GM12878 (cell line): Measurements from ENCODE around the gene MAGIX. TPM values are rescaled to one million over a fixed set of nuclear protein-coding genes. Genes with fewer than 3 reads are reported as not detected.

Experiments
- ATAC-seq: fragments of 200-7000 bp; cut with Tn5 transposase; 3 replicates; pipeline ENCODE4 v1.9.1; 2020; ENCODE audit warnings: mild to moderate bottlenecking, moderate library complexity
- BruUV-seq: library from RNA; stranded (reverse); fragments of 400-500 nt; replicated peaks from 2 replicates; lab custom pipeline; 2021; lab: Mats Ljungman, UMichigan
- CTCF ChIA-PET: fragments of 300-600 bp; sonication (Branson Sonifier 250); formaldehyde crosslinking; extraction: SDS; loops from one replicate; lab custom pipeline; 2021; ENCODE audit warnings: inconsistent platforms; lab: Yijun Ruan, JAX
- POLR2A ChIA-PET: fragments of 350-600 bp; formaldehyde crosslinking; extraction: SDS; loops from one replicate; lab custom pipeline; 2021; ENCODE audit warnings: inconsistent platforms; lab: Charles Lee
- RAD21 ChIA-PET: fragments of 300-600 bp; sonication (Branson Sonifier 250); formaldehyde crosslinking; loops from one replicate; lab custom pipeline; 2023; ENCODE audit warnings: antibody characterized with exemption; ENCODE audit not compliant: unreplicated experiment; lab: Charles Lee
- SMC1A ChIA-PET: fragments of 300-600 bp; sonication (Branson Sonifier 250); formaldehyde crosslinking; loops from one replicate; lab custom pipeline; 2023; ENCODE audit not compliant: unreplicated experiment, uncharacterized antibody; lab: Charles Lee
- DNase-seq: peaks from one replicate; pipeline ENCODE4 v3.0.0-alpha.2; 2011; ENCODE audit warnings: low read depth, low spot score
- FAIRE-seq: peaks from 3 replicates; lab custom pipeline; 2011; peaks lifted over from hg19 to GRCh38; lab: Jason Lieb, UNC
- H2AFZ ChIP-seq: 2 replicates; pipeline ENCODE4 v1.6.0; 2011; ENCODE audit warnings: low read depth, low read length, control low read depth; ENCODE audit not compliant: control insufficient read depth
- H3K27ac ChIP-seq: 2 replicates; pipeline ENCODE4 v1.5.1; 2011; ENCODE audit warnings: control low read depth; ENCODE audit not compliant: control insufficient read depth, insufficient read depth
- H3K27me3 ChIP-seq, 2 experiments: replicated peaks in 1 of 2; 2 replicates each; pipeline versions ENCODE4 v1.6.0 to v1.6.1; 2011; ENCODE audit warnings: low read length in 1 of 2; ENCODE audit not compliant: control insufficient read depth in 2 of 2, insufficient read depth in 2 of 2
- H3K36me3 ChIP-seq, 2 experiments: 2 replicates each; pipeline ENCODE4 v1.5.1; 2011; ENCODE audit warnings: low read length in 1 of 2; ENCODE audit not compliant: control insufficient read depth in 2 of 2, insufficient read depth in 2 of 2
- H3K4me1 ChIP-seq: 2 replicates; pipeline ENCODE4 v1.6.1; 2011; ENCODE audit warnings: mild to moderate bottlenecking, low read length, moderate library complexity, mixed read lengths; ENCODE audit not compliant: control insufficient read depth, insufficient read depth
- H3K4me2 ChIP-seq: 2 replicates; pipeline ENCODE4 v1.6.0; 2011; ENCODE audit warnings: control low read depth; ENCODE audit not compliant: control insufficient read depth, insufficient read depth
- H3K4me3 ChIP-seq: fragments of 200-600 bp; sonication (generic); 2 replicates; pipeline ENCODE4 v1.5.1; 2016
- H3K79me2 ChIP-seq: 2 replicates; pipeline ENCODE4 v1.6.0; 2011; ENCODE audit warnings: low read length; ENCODE audit not compliant: control insufficient read depth, insufficient read depth
- H3K9ac ChIP-seq: 2 replicates; pipeline ENCODE4 v1.8.0; 2011; ENCODE audit warnings: low read length, control low read depth, mixed read lengths; ENCODE audit not compliant: control insufficient read depth, insufficient read depth
- H3K9me3 ChIP-seq: replicated peaks from 3 replicates; pipeline ENCODE4 v1.5.1; 2011; ENCODE audit warnings: mild to moderate bottlenecking, low read length; ENCODE audit not compliant: control insufficient read depth, insufficient read depth
- H4K20me1 ChIP-seq: 2 replicates; pipeline ENCODE4 v1.6.0; 2011; ENCODE audit not compliant: control insufficient read depth, insufficient read depth
- BCL11A ChIP-seq: IDR thresholded peaks from 2 replicates; pipeline ENCODE4 v1.6.1; 2011; ENCODE audit warnings: low read depth, low read length
- CEBPB ChIP-seq, 2 experiments: fragments of 150-350 bp in 1 of 2; IDR thresholded peaks; 2 replicates each; pipeline ENCODE4 v1.6.1; 2012 to 2014; ENCODE audit warnings: low read depth in 2 of 2, low read length in 2 of 2, borderline replicate concordance in 1 of 2, inconsistent platforms in 1 of 2
- E2F8 ChIP-seq: fragments of 450-650 bp; IDR thresholded peaks from 2 replicates; pipeline ENCODE4 v1.6.1; 2018; ENCODE audit warnings: mild to moderate bottlenecking, low read depth, moderate library complexity; ENCODE audit not compliant: partially characterized antibody
- MEF2A ChIP-seq: IDR thresholded peaks from 2 replicates; pipeline ENCODE4 v1.6.1; 2011; ENCODE audit warnings: low read depth, mild to moderate bottlenecking, low read length, moderate library complexity; ENCODE audit not compliant: insufficient read depth
- PML ChIP-seq: IDR thresholded peaks from 2 replicates; pipeline ENCODE4 v1.6.1; 2012; ENCODE audit warnings: low read length, inconsistent platforms
- SPI1 ChIP-seq: IDR thresholded peaks from 2 replicates; pipeline ENCODE4 v1.6.1; 2011; ENCODE audit warnings: low read depth, mild to moderate bottlenecking, low read length, moderate library complexity, borderline replicate concordance; ENCODE audit not compliant: insufficient read depth
- SREBF2 ChIP-seq: IDR thresholded peaks from 2 replicates; pipeline ENCODE4 v1.6.1; 2012; ENCODE audit warnings: mild to moderate bottlenecking, low read length
- WGBS: methylation state at CpG from one replicate; pipeline ENCODE4 v1.1.6; 2016; ENCODE audit warnings: low lambda C conversion rate; ENCODE audit not compliant: insufficient replicate concordance, insufficient coverage; ENCODE audit errors: missing lambda C conversion rate; 5-methylcytosine and 5-hydroxymethylcytosine counted together
- in situ Hi-C: fragments of 300-500 bp; cut with MboI; formaldehyde crosslinking; loops from 9 replicates; pipeline ENCODE4 v1.14.3; 2018; ENCODE audit warnings: mixed read lengths
- intact Hi-C: fragments of 100-400 bp; cut with micrococcal nuclease; formaldehyde crosslinking; loops from one replicate; pipeline ENCODE4 v1.14.2; 2022; ENCODE audit not compliant: unreplicated experiment
- polyA plus RNA-seq, 11 experiments: library from polyadenylated mRNA; depleted of rRNA in 4 of 11; unstranded in 6 of 11; stranded (reverse) in 5 of 11; fragments of >200 nt; fragmentation: Nextera tagmentation in 4 of 11; fragmentation: Illumina TruSeq in 1 of 11; extraction: Ambion mirVana in 4 of 11; extraction: Trizol in 1 of 11; gene quantifications; 1 replicate in 1 of 11; 2 replicates in 10 of 11; pipeline versions ENCODE4 v1.2.1 to v1.2.3, GENCODE V29; 2011 to 2016; ENCODE audit warnings: inconsistent platforms in 2 of 11, missing spikeins in 2 of 11, low read depth in 1 of 11
- total RNA-seq, 4 experiments: library from RNA; depleted of rRNA in 3 of 4; stranded (reverse); fragments of >200 nt in 3 of 4; fragmentation: Illumina TruSeq in 1 of 4; extraction: Trizol in 1 of 4; gene quantifications; 2 replicates each; pipeline versions ENCODE4 v1.2.1 to v1.2.3, GENCODE V29; 2013 to 2021

Gene MAGIX
- total and polyA plus RNA-seq, 10 of the 15 experiments (the other 5 are each of a cell fraction or from before 2014, with no cell fraction given), result 0.03 to 2.5 (median 0.82) TPM

DNA sequence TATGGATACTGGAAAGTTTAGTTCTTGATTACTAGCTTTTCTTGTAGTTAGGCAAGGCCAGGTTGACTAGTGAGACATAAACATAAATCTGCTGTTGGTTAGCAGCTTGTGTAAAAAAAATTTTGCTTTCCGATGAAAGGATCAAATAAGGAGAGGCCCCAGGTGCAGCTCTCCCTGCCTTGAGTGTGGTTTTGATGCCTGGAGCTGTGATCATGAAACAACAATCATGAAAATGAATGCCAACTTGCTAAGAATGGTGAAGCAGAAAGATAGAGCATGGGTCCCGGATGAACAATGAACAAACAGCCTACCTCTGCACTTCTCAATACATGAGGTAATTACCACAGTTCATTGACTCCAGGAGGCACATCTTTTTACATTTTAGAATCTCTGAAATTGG lies 51.9 kb downstream of the MAGIX start:
- in situ Hi-C loops, result no loop called here
- H2AFZ ChIP-seq, result no peak overlapping the region
- ATAC-seq (no peak), FAIRE-seq (no peak)
- ChIA-PET SMC1A (no interaction called here), RAD21 (interaction anchor here (1.0 kb wide), 1 partner anchor 22 kb away, joined by 3 read pairs; no protein-coding TSS in a partner anchor), CTCF (interaction anchor here (1.0 kb wide), 1 partner anchor 22 kb away, joined by 4 read pairs; no protein-coding TSS in a partner anchor)
- H3K4me3 ChIP-seq, result no peak overlapping the region
- no peak overlapping the region for H3K4me2 ChIP-seq
- no peak overlapping the region for H3K27ac ChIP-seq
- H3K27me3 ChIP-seq, result no peaks in the 10 kb centered on the region
- no peaks in the 10 kb centered on the region; the same call in 2 of the 3 replicates for H3K9me3 ChIP-seq
- no peaks in the 10 kb centered on the region for H4K20me1 ChIP-seq
- H3K9ac ChIP-seq, result no peak overlapping the region
- WGBS, result 48% methylated on average over 2 of the region's 2 CpGs
- TF ChIP-seq BCL11A (no peak), CEBPB (IDR thresholded peaks at IDR 0.05; ENCODE audit: borderline replicate concordance in 1 of 2, low read depth in 2 of 2, low read length in 2 of 2) (no peak), PML (no peak), SPI1 (no peak), SREBF2 (no peak), E2F8 (no peak), MEF2A (no peak)
- TF ChIP-seq, all 136 proteins: peak for 0
- DNase-seq, result no peak
- Histone ChIP-seq H3K36me3 (no peaks in the 10 kb centered on the region), H3K4me1 (no peaks in the 10 kb centered on the region), H3K79me2 (no peaks in the 10 kb centered on the region)
- intact Hi-C loops, result no loop called here
- POLR2A ChIA-PET, result no interaction called here
- BruUV-seq, result no TSS peak
